Astrocyte of the cerebellum (primary cell): ENCODE measurements around the gene APOBEC3C.
"Not testable (repeated sequence)": the region's sequence is repeated elsewhere in the genome, so short reads cannot be mapped to it uniquely, and the experiment has no call there.

Experiments
- DNase-seq: peaks from one replicate; pipeline ENCODE4 v3.0.0-alpha.2; 2011; ENCODE audit warnings: low read depth
- H3K4me3 ChIP-seq: 2 replicates; pipeline ENCODE4 v1.5.1; 2011; ENCODE audit warnings: mild to moderate bottlenecking, low read depth, low read length, moderate library complexity
- in situ Hi-C: cut with HindIII; loops from 2 replicates; pipeline ENCODE4 v1.10.0; 2017; ENCODE audit warnings: low sequenced_read_pairs
- TF ChIP-seq, protein P1 (sequence below): IDR thresholded peaks from 2 replicates; pipeline ENCODE4 v1.5.1; 2012; ENCODE audit warnings: low read length, low read depth, moderate library complexity, mild to moderate bottlenecking; ENCODE audit errors: missing control alignments

Gene APOBEC3C

DNA sequence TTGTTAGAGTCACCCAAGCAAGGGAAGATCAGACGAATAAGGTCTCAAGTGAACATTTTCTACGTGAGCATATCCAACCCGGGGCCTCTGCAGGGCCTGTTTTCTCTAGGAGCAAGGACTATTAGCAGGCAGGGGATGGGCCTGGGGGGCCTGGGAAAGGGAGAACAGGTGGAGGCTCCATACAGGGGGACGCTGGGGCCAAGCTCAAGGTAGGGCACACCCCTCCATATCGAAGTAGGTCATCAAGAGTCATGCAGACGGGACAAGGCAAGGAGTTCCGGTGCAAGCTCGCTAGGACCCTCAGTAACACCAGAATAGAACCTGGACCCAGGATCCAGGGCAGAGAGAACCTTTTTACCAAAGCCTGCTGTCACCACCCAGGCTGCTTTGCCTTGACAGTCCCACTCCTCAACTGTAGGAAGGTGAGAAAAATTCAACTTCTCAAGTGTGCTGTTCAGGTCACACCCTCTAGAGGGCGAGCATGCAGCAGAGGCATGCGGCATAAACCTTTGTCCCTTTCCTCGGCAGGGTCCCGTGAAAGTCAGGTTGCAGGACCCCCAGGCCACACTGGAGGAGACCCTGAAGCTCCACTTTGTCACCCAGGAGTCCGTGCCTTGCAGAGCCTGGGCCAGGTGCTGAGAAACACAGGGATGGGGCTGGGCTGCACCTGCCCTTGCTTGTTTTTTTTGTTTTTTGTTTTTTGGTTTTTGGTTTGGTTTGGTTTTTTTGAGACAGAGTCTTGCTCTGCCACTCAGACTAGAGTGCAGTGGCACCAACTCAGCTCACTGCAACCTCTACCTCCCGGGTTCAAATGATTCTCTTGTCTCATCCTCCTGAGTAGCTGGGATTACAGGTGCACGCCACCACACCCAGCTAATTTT is 40.5 kb upstream of the APOBEC3C start:
- in situ Hi-C loops, result no loop called here
- H3K4me3 ChIP-seq, result no peak overlapping the region
- TF ChIP-seq, protein P1, sequence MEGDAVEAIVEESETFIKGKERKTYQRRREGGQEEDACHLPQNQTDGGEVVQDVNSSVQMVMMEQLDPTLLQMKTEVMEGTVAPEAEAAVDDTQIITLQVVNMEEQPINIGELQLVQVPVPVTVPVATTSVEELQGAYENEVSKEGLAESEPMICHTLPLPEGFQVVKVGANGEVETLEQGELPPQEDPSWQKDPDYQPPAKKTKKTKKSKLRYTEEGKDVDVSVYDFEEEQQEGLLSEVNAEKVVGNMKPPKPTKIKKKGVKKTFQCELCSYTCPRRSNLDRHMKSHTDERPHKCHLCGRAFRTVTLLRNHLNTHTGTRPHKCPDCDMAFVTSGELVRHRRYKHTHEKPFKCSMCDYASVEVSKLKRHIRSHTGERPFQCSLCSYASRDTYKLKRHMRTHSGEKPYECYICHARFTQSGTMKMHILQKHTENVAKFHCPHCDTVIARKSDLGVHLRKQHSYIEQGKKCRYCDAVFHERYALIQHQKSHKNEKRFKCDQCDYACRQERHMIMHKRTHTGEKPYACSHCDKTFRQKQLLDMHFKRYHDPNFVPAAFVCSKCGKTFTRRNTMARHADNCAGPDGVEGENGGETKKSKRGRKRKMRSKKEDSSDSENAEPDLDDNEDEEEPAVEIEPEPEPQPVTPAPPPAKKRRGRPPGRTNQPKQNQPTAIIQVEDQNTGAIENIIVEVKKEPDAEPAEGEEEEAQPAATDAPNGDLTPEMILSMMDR, result peak; percentile 70
- DNase-seq, result no peak

DNA sequence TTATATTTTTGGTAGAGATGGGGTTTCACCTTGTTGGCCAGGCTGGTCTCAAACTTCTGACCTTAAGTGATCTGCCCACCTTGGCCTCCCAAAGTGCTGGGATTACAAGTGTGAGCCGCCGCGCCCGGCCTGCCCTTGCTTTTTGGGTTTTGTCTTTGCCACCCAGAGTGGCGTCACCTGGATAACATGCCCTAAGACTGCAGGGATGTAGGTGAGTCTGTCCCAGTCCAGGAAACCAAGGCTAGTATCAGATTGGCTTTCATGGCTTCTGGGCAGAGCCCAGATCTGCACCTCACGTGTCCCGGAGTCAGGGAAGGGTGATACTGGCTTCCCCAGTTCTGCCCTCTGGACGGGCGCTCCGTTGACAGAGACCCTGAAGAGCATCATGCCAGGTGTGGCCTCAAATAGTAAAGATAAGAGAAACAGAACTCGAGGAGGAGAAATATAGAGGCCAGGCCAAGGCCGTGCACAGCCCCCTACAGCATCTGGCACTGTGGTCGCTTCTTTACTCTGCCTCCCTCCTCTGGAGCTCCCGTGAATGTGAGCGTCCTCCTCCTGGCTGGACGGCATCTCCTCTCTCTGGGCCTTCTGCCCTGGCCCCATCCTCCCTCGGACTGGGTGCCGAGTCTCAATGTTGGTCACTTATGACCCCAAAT is 39.8 kb upstream of the APOBEC3C start:
- TF ChIP-seq, protein P1, result no peak
- in situ Hi-C loops, result no loop called here
- DNase-seq, result no peak
- H3K4me3 ChIP-seq, result no peak overlapping the region

DNA sequence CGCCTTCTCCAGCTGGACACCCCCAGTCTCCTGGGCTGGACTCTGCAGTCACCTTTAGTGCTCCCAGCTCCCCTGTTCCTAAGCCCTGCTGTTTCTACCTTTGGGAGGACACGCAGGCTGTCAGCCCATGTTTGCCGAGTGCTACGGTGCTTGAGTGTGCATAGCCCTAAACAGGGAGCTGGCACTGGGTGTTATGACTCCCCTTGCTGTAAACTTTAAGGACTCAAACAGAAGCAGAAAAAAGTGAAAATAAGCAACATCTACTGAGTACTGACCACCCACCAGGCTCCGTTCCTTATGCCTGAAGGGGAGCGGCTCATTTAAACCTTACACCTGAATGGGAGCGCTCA is 39.3 kb upstream of the APOBEC3C start:
- in situ Hi-C loops, result no loop called here
- no peak overlapping the region for H3K4me3 ChIP-seq
- TF ChIP-seq, protein P1, result no peak
- DNase-seq, result no peak

DNA sequence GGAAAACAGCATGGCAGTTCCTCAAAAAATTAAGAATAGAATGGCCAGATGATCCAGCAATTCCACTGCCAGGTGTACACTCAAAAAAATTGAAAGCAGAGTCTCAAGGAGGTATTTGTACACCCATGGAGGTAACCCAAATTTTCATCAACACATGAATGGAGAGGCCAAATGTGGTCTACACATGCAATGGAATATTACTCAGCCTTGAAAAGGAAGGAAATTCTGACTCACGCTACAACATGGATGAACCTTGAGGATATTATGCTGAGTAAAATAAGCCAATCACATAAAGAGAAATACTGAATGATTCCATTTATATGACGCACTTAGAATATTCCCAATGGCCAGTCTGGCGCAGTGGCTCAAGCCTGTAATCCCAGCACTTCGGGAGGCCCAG is 36.8 kb upstream of the APOBEC3C start:
- H3K4me3 ChIP-seq, DNase-seq, in situ Hi-C loops: not testable (repeated sequence)

DNA sequence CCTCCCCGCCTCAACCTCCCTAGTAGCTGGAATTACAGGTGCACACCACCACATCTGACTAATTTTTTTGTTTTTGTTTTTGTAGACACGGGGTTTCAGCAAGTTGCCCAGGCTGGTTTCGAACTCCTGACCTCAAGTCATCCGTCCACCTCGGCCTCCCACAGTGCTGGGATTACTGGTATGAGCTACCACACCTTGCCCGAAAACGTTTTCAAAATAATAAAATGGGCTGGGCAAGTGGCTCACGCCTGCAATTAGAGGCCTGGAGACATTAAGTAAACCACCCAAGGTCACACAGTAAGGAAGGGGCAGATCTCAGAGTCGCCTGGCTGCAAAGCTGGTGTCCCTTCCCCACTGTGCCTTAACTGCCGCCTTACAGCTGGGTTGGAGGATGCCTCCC is 33.5 kb upstream of the APOBEC3C start:
- DNase-seq, H3K4me3 ChIP-seq, in situ Hi-C loops: not testable (repeated sequence)

DNA sequence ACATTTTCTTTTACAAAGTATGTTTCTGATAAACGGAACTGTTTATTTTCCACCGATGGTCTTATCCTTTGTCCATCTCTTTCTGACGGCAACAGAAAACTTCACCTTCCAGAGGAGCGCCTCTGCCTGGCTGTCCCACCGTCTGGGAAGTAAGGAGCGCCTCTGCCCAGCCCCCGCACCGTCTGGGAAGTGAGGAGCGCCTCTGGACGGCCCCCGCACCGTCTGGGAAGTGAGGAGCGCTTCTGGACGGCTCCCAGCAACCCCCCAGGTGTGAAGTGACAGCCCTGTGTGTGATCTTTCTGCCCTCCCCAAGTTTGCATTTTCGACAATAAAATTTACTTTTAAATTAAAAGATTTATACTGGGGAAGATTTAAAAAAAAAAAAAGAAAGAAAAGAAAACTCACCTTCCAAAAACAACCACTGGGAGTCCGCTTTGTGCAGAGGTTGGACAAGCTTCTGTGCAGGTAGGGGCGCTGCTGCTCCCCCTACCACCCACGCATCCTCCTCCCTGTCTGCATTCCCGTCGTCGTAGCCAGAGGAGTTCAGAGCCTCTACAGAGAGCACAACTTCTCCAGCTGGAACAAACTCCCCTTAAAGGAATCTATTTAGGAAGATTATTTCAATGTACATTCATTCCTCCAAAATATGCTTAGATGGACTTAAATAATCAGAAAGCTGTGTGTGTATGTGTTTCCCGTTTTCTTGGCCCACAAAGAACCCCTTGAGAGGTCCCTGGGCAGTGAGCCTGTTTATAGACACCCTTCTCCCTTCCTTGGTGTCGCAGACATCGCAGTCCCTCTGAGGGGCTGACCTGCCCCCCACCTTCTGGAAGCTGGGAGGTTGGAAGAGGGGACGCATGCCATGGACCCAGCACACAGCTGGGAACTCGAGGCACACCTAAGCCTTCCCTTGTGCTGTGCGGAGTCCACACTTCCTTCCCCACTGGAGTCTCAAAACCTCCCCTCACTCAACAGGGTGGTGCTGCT is 32.8 kb upstream of the APOBEC3C start:
- TF ChIP-seq, protein P1, result peak; percentile 27
- in situ Hi-C loops, result no loop called here
- DNase-seq, result no peak
- no peak overlapping the region for H3K4me3 ChIP-seq

DNA sequence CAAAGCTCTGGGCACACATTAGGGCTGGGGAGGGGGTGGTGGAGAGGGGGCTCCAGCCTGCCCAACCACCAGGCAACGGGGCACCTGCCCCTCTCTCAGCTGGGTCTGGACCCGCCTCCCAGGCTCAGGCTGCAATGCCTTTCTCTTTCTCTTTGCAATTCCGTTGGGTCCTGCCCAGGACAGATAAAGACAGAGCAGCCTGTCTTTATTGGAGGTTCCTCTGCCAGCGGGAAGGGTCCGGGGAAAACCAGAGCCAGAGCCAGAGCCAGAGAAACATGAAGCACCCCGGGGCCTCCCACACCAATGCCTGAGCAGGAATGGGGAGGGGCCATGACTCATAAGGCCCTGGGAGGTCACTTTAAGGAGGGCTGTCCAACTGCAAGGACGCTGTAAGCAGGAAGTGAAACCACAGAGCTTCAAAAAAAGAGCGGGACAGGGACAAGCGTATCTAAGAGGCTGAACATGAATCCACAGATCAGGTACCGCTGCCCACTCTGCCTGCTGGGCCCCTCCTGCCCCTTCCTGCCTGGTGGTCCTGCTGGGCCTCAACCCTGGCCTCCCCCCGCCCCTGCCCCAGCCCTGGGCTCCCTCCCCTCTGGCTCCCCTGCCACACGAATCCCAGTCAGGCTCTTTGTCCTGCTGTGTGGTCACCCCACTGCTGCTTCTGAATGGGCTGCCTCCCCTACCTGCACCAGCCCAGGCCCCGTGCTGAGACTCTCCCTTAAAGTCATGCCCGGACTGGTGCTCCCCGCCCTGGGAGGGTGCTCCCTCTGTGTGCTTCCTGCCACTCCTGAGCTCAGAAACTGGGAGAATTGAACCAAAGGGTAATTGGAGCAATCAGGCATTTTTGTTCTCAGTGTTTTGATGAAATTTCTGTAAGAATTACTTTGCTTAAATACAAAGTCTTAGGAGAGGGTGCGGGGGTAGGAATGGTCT is 31.8 kb upstream of the APOBEC3C start, which contains the start of gene APOBEC3B:
Gene APOBEC3B, plus strand, starts transcription at position 356 of the 936 bp plus-strand sequence. Its CDS starts 107 bp downstream, at position 463.
- peak; percentile 66 for DNase-seq
- TF ChIP-seq, protein P1, result no peak
- H3K4me3 ChIP-seq, result peak within 1 kb of the TSS; percentile 23
- in situ Hi-C loops, result no loop called here
